Glutamatergic neuron (in vitro differentiated cells): Measurements from ENCODE around the gene ELMO1. TPM values are rescaled to one million over a fixed set of nuclear protein-coding genes. Genes with fewer than 3 reads are reported as not detected.

Experiments
- DNase-seq: peaks from one replicate; pipeline ENCODE4 v3.0.0; 2022
- H3K27ac Mint-ChIP-seq: one replicate; pipeline ENCODE4 v1.8.0; 2020; ENCODE audit warnings: mild to moderate bottlenecking, mixed read lengths, inconsistent platforms; ENCODE audit not compliant: unreplicated experiment
- H3K27me3 Mint-ChIP-seq: one replicate; pipeline ENCODE4 v1.8.0; 2020; ENCODE audit warnings: mild to moderate bottlenecking, moderate library complexity, mixed read lengths, inconsistent platforms; ENCODE audit not compliant: unreplicated experiment
- H3K36me3 Mint-ChIP-seq: one replicate; pipeline ENCODE4 v1.8.0; 2020; ENCODE audit warnings: mild to moderate bottlenecking, mixed read lengths, inconsistent platforms; ENCODE audit not compliant: unreplicated experiment
- H3K4me1 Mint-ChIP-seq: one replicate; pipeline ENCODE4 v1.8.0; 2020; ENCODE audit warnings: mild to moderate bottlenecking, low read depth, mixed read lengths, inconsistent platforms; ENCODE audit not compliant: unreplicated experiment
- H3K4me3 Mint-ChIP-seq: one replicate; pipeline ENCODE4 v1.8.0; 2020; ENCODE audit warnings: mild to moderate bottlenecking, mixed read lengths, inconsistent platforms; ENCODE audit not compliant: unreplicated experiment
- H3K9me3 Mint-ChIP-seq: one replicate; pipeline ENCODE4 v1.8.0; 2020; ENCODE audit warnings: mild to moderate bottlenecking, moderate library complexity, mixed read lengths, inconsistent platforms; ENCODE audit not compliant: unreplicated experiment
- total RNA-seq: library from RNA; stranded (reverse); fragmentation: NEBNext Ultra II Directional; extraction: Animal tissue kit (Norgen Biotek cat#: 25700); gene quantifications from one replicate; pipeline ENCODE4 v1.2.1, GENCODE V29; 2021; ENCODE audit not compliant: unreplicated experiment
- TF ChIP-seq, protein P1 (sequence below): fragments of 200-600 bp; sonication (generic); IDR thresholded peaks from one replicate; pipeline ENCODE4 v1.5.0; 2021; ENCODE audit not compliant: partially characterized antibody, unreplicated experiment

The ELMO1 gene
- total RNA-seq, 1 donor from 2014 or later, result 5.5 TPM

DNA sequence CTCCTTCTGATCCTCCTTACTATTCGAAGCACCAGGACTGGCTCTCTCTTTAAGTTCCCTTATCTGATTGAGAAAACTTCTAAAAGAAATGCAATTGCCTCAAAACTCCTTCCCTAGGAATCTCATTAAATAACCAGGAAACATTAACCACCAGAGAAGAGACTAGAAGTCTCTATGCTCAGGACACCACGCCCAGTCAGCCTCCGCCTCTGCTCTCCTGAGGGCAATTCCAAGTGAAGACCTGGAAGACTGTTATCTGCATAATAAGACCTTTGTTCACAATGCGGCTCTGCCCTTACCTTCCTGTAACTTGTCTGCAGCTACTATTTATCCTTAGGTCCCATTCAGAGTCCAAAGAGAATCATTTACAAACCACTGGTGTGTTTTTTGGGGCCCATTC lies 78.8 kb downstream of the ELMO1 start:
- H3K4me1 Mint-ChIP-seq, result no peaks in the 10 kb centered on the region
- no peaks in the 10 kb centered on the region for H3K36me3 Mint-ChIP-seq
- no peak overlapping the region for H3K27ac Mint-ChIP-seq
- H3K27me3 Mint-ChIP-seq, result no peaks in the 10 kb centered on the region
- no peak for DNase-seq
- TF ChIP-seq, protein P1, sequence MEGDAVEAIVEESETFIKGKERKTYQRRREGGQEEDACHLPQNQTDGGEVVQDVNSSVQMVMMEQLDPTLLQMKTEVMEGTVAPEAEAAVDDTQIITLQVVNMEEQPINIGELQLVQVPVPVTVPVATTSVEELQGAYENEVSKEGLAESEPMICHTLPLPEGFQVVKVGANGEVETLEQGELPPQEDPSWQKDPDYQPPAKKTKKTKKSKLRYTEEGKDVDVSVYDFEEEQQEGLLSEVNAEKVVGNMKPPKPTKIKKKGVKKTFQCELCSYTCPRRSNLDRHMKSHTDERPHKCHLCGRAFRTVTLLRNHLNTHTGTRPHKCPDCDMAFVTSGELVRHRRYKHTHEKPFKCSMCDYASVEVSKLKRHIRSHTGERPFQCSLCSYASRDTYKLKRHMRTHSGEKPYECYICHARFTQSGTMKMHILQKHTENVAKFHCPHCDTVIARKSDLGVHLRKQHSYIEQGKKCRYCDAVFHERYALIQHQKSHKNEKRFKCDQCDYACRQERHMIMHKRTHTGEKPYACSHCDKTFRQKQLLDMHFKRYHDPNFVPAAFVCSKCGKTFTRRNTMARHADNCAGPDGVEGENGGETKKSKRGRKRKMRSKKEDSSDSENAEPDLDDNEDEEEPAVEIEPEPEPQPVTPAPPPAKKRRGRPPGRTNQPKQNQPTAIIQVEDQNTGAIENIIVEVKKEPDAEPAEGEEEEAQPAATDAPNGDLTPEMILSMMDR, result no peak
- H3K9me3 Mint-ChIP-seq, result peaks cover 1% of the 10 kb centered on the region
- no peak overlapping the region for H3K4me3 Mint-ChIP-seq

DNA sequence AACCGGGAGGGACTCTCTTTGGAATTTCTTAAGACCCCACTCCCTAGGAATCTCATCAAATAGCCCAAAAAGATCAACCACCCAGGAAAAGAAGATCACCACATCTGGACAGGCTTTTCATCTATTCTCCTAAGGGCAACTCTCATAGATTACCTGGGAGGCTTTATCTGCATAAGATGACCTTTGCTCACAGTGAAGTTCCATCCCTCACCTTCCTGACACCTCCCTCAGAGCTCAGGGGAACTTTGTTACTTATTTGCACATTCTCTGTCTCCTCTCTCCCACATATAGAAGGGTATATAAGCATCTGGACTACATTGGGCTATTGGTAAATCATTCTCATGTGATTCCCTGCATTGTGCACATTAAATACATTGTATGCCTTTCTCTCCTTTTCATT lies 80.1 kb downstream of the ELMO1 start:
- Mint-ChIP-seq H3K27ac (no peak overlapping the region), H3K4me1 (no peaks in the 10 kb centered on the region), H3K4me3 (no peak overlapping the region), H3K9me3 (peaks cover 1% of the 10 kb centered on the region), H3K36me3 (no peaks in the 10 kb centered on the region), H3K27me3 (no peaks in the 10 kb centered on the region)
- TF ChIP-seq, protein P1, result no peak
- no peak for DNase-seq

DNA sequence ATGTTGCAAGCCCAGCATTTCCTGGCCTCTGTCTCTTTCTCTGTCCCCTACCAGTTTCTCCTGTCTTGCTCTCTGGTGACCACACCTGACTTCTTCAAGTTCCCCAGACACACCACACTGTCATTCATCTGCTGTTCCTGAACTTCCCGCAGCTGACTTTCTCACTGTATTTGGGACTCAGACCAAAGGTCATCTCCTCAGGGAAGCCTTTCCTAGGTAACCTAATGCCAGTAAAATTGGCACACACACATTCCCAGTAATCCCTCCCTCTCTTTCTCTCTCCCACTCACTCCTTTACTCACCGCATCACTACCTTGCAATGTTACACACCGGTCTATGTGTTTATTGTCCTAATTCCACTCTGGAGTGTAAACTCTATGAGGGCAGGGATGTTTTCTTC lies 81.7 kb downstream of the ELMO1 start:
- Mint-ChIP-seq H3K27ac (no peak overlapping the region), H3K9me3 (peaks cover 1% of the 10 kb centered on the region), H3K4me1 (no peaks in the 10 kb centered on the region), H3K27me3 (no peaks in the 10 kb centered on the region), H3K36me3 (no peaks in the 10 kb centered on the region), H3K4me3 (no peak overlapping the region)
- TF ChIP-seq, protein P1, result no peak
- DNase-seq, result no peak

DNA sequence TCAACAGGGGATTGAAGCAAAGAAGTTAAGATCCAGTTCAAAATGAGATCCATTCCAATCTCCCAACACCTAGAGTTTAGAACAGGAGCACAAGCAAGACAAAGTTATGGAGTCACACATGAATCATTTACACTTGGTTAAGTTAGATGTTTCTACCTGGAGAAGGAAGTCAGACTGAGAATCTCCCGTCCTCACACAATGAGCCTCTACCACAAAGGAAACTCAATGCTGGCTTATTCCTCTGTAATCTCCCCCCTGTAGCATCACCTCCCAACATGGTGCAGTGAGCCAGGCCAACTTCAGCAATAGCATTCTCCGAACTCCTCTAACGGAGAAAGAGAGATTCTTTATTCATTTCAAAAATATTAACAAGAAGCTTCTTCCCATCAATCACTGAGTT lies 82.2 kb downstream of the ELMO1 start:
- Mint-ChIP-seq H3K27ac (no peak overlapping the region), H3K27me3 (no peaks in the 10 kb centered on the region), H3K36me3 (no peaks in the 10 kb centered on the region), H3K4me1 (no peaks in the 10 kb centered on the region), H3K4me3 (no peak overlapping the region), H3K9me3 (peaks cover 1% of the 10 kb centered on the region)
- TF ChIP-seq, protein P1, result no peak
- no peak for DNase-seq

DNA sequence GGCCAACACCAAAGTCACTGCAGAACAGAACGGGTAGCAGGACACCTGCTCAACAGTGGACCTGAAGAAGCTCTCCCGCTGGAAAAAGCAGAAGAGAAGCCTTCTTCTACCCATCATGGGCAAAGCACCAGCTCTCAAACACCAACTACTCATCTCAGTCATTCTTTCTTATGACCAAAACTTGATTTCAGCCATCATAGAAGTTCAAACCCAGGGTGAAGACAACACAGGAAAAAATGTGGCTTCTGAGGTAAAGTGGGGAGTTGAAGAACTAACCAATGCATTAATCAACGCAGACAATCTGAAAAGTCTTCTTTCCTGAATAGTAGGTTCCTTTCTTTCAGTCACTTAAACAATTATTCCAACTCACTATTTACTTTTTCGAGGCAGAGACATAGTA lies 83.3 kb downstream of the ELMO1 start:
- Mint-ChIP-seq H3K9me3 (peaks cover 1% of the 10 kb centered on the region), H3K36me3 (no peaks in the 10 kb centered on the region), H3K4me1 (no peaks in the 10 kb centered on the region), H3K27ac (no peak overlapping the region), H3K27me3 (no peaks in the 10 kb centered on the region), H3K4me3 (no peak overlapping the region)
- TF ChIP-seq, protein P1, result no peak
- DNase-seq, result no peak
